Hepatocyte (in vitro differentiated cells): ENCODE results near the gene PLEKHA6. TPM values are rescaled to one million over a fixed set of nuclear protein-coding genes. Genes with fewer than 3 reads are reported as not detected.

Experiments used
- DNase-seq: peaks from one replicate; pipeline ENCODE4 v3.0.0-alpha.2; 2016; ENCODE audit warnings: low spot score
- H2AFZ ChIP-seq: fragments of 200-600 bp; sonication (generic); 2 replicates; pipeline ENCODE4 v1.6.0; 2016; ENCODE audit warnings: antibody characterized with exemption, mild to moderate bottlenecking
- H3K27ac ChIP-seq: fragments of 200-600 bp; sonication (generic); 2 replicates; pipeline ENCODE4 v1.5.1; 2016; ENCODE audit warnings: mild to moderate bottlenecking
- H3K27me3 ChIP-seq: fragments of 200-600 bp; sonication (generic); 2 replicates; pipeline ENCODE4 v1.6.1; 2016
- H3K36me3 ChIP-seq: fragments of 200-600 bp; sonication (generic); replicated peaks from 2 replicates; pipeline ENCODE4 v1.5.1; 2016; ENCODE audit warnings: low read depth; ENCODE audit not compliant: insufficient read depth
- H3K4me1 ChIP-seq: fragments of 200-600 bp; sonication (generic); 2 replicates; pipeline ENCODE4 v1.5.1; 2016; ENCODE audit warnings: mild to moderate bottlenecking, moderate library complexity; ENCODE audit not compliant: insufficient read depth
- H3K4me2 ChIP-seq: fragments of 200-600 bp; sonication (generic); 2 replicates; pipeline ENCODE4 v1.6.0; 2016
- H3K4me3 ChIP-seq: fragments of 200-600 bp; sonication (generic); 2 replicates; pipeline ENCODE4 v1.5.1; 2016; ENCODE audit warnings: mild to moderate bottlenecking
- H3K79me2 ChIP-seq: fragments of 200-600 bp; sonication (generic); 2 replicates; pipeline ENCODE4 v1.6.0; 2017; ENCODE audit warnings: mild to moderate bottlenecking
- H3K9me2 ChIP-seq: fragments of 200-600 bp; sonication (generic); replicated peaks from 2 replicates; pipeline ENCODE4 v1.6.0; 2017; ENCODE audit warnings: mild to moderate bottlenecking; ENCODE audit not compliant: insufficient read depth
- H3K9me3 ChIP-seq: fragments of 200-600 bp; sonication (generic); 2 replicates; pipeline ENCODE4 v1.5.1; 2016; ENCODE audit warnings: low read depth, mild to moderate bottlenecking
- H4K20me1 ChIP-seq: fragments of 200-600 bp; sonication (generic); 2 replicates; pipeline ENCODE4 v1.6.0; 2016; ENCODE audit warnings: mild to moderate bottlenecking; ENCODE audit not compliant: insufficient read depth, poor library complexity, severe bottlenecking
- CTCF ChIP-seq: fragments of 200-600 bp; sonication (generic); IDR thresholded peaks from 2 replicates; pipeline ENCODE4 v1.5.1; 2016; ENCODE audit warnings: antibody characterized with exemption, mild to moderate bottlenecking; ENCODE audit not compliant: poor library complexity
- EZH2 ChIP-seq: fragments of 200-600 bp; sonication (generic); IDR thresholded peaks from 2 replicates; pipeline ENCODE4 v1.6.1; 2016; ENCODE audit warnings: antibody characterized with exemption, mild to moderate bottlenecking, borderline replicate concordance
- EZH2phosphoT487 ChIP-seq: fragments of 200-600 bp; sonication (generic); IDR thresholded peaks from one replicate; pipeline ENCODE4 v1.6.1; 2018; ENCODE audit warnings: antibody characterized with exemption, mild to moderate bottlenecking, low read depth, moderate library complexity; ENCODE audit not compliant: unreplicated experiment, severe bottlenecking
- WGBS: methylation state at CpG from one replicate; pipeline ENCODE4 v1.1.6; 2016; ENCODE audit warnings: low lambda C conversion rate; ENCODE audit errors: missing lambda C conversion rate; 5-methylcytosine and 5-hydroxymethylcytosine counted together
- polyA plus RNA-seq: library from polyadenylated mRNA; unstranded; fragments of >200 nt; fragmentation: Nextera tagmentation; extraction: Ambion mirVana; gene quantifications from 2 replicates; pipeline ENCODE4 v1.2.1, GENCODE V29; 2016
- total RNA-seq: library from RNA; depleted of rRNA; stranded (reverse); fragments of >200 nt; gene quantifications from 2 replicates; pipeline ENCODE4 v1.2.3, GENCODE V29; 2014

The PLEKHA6 gene
- total and polyA plus RNA-seq, 2 experiments from 2014 or later: 14.3 to 31.5 TPM

GRCh38 chr1:204355913-204356312 lies 3.8 kb downstream of the PLEKHA6 start:
- H3K9me2 ChIP-seq: no peaks in the 10 kb centered on the region
- no peak overlapping the region for H2AFZ ChIP-seq
- H3K27ac ChIP-seq: no peak overlapping the region
- TF ChIP-seq EZH2 (no peak), CTCF (no peak), EZH2phosphoT487 (no peak)
- no peak overlapping the region for H3K4me3 ChIP-seq
- 87% methylated on average over 4 of the region's 4 CpGs for WGBS
- no peak overlapping the region for H3K4me2 ChIP-seq
- H3K36me3 ChIP-seq: no peaks in the 10 kb centered on the region
- peaks cover 28% of the 10 kb centered on the region for H3K79me2 ChIP-seq
- H4K20me1 ChIP-seq: no peaks in the 10 kb centered on the region
- H3K27me3 ChIP-seq: no peaks in the 10 kb centered on the region
- no peaks in the 10 kb centered on the region for H3K9me3 ChIP-seq
- no peak for DNase-seq
- H3K4me1 ChIP-seq: peaks cover 23% of the 10 kb centered on the region

GRCh38 chr1:204354579-204354978 lies 5.2 kb downstream of the PLEKHA6 start:
- Histone ChIP-seq H3K27me3 (no peaks in the 10 kb centered on the region), H3K9me3 (no peaks in the 10 kb centered on the region), H3K9me2 (no peaks in the 10 kb centered on the region), H2AFZ (no peak overlapping the region), H3K4me1 (peaks cover 29% of the 10 kb centered on the region), H4K20me1 (no peaks in the 10 kb centered on the region), H3K4me3 (no peak overlapping the region), H3K4me2 (no peak overlapping the region), H3K27ac (no peak overlapping the region), H3K79me2 (peaks cover 35% of the 10 kb centered on the region), H3K36me3 (no peaks in the 10 kb centered on the region)
- WGBS: 82% methylated on average over 6 of the region's 6 CpGs
- TF ChIP-seq EZH2: no peak
- no peak for TF ChIP-seq CTCF
- TF ChIP-seq EZH2phosphoT487: no peak
- DNase-seq: no peak

GRCh38 chr1:204353213-204353910 lies 6.4 kb downstream of the PLEKHA6 start:
- H3K79me2 ChIP-seq: peaks cover 31% of the 10 kb centered on the region
- H3K27me3 ChIP-seq: no peaks in the 10 kb centered on the region
- H3K36me3 ChIP-seq: no peaks in the 10 kb centered on the region
- H2AFZ ChIP-seq: no peak overlapping the region
- peaks cover 35% of the 10 kb centered on the region for H3K4me1 ChIP-seq
- no peak overlapping the region for H3K27ac ChIP-seq
- no peaks in the 10 kb centered on the region for H4K20me1 ChIP-seq
- TF ChIP-seq EZH2 (no peak), EZH2phosphoT487 (no peak), CTCF (no peak)
- H3K4me2 ChIP-seq: no peak overlapping the region
- WGBS: 94% methylated on average over 5 of the region's 5 CpGs
- H3K4me3 ChIP-seq: no peak overlapping the region
- no peaks in the 10 kb centered on the region for H3K9me3 ChIP-seq
- no peaks in the 10 kb centered on the region for H3K9me2 ChIP-seq
- no peak for DNase-seq
